HUES6 (cell line): ENCODE results near the gene HSPA6.

Source experiments
- H3K27ac ChIP-seq: 2 replicates; pipeline ENCODE4 v1.7.0; 2013; ENCODE audit warnings: low read depth, mild to moderate bottlenecking, low read length, inconsistent platforms
- H3K27me3 ChIP-seq: 2 replicates; pipeline ENCODE4 v1.6.1; 2013; ENCODE audit warnings: low read length; ENCODE audit not compliant: control insufficient read depth, insufficient read depth
- H3K36me3 ChIP-seq: 2 replicates; pipeline ENCODE4 v1.6.1; 2013; ENCODE audit warnings: low read length; ENCODE audit not compliant: control insufficient read depth, insufficient read depth
- H3K4me1 ChIP-seq: 2 replicates; pipeline ENCODE4 v1.6.1; 2013; ENCODE audit warnings: low read length; ENCODE audit not compliant: control insufficient read depth, insufficient read depth
- H3K4me3 ChIP-seq: 2 replicates; pipeline ENCODE4 v1.5.1; 2013; ENCODE audit warnings: low read depth, low read length
- H3K9ac ChIP-seq: one replicate; pipeline ENCODE4 v1.6.1; 2013; ENCODE audit warnings: mild to moderate bottlenecking, low read length
- H3K9me3 ChIP-seq: 2 replicates; pipeline ENCODE4 v1.6.1; 2013; ENCODE audit warnings: low read depth, low read length; ENCODE audit not compliant: control insufficient read depth, insufficient read depth

HSPA6 gene

DNA sequence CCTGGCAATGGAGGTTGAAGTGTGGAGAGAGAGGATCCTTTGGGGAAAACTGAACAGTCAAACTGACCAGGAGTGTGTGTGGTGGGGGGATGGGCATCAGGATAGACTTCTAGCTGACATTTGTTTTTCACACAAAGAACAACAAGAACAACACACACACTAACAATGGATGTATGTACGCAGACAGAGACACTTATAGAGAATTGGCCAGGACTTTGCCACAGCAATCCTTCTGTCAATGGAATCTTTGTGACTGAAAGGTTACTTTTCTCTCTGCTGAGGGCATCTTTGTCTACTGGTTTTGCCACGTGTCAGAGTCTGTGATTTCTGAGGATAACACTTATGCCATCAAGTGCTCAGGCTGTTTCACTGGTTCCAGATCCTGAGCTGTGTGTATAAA lies 31.5 kb upstream of the HSPA6 start:
- Histone ChIP-seq H3K27me3 (peaks cover 43% of the 10 kb centered on the region), H3K4me1 (no peaks in the 10 kb centered on the region), H3K27ac (no peak overlapping the region), H3K4me3 (no peak overlapping the region), H3K9me3 (no peaks in the 10 kb centered on the region), H3K9ac (no peak overlapping the region), H3K36me3 (no peaks in the 10 kb centered on the region)

DNA sequence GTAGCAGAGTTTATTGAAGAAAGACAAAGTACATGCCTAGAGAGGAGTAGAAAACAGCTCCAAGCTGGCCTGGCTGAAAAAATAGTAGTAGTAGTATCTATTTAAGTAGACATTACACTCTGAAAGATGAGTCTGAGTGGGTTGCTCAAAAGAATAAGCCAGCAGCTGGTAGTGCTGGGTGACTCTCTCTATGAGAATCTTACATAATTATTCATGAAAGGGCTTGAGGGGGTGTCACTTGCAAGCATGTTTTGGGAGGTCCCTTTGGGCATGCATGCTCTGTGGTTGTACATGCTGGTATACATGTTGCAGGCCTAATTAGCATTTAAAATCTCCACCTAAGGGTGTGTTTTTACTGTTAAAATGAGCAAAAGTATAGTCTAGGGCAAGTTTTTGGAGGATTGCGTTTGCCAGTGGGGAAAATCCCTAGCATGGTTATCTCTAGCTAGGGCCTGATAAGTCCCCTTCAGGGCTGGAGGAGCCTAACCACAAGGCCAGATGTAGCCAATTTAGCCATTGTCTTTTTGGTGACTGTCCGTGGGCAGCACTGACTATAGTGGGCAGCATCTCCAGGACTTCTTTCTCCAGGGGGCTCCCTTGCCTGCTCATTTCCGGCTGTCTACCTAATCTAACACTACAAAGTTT lies 30.1 kb upstream of the HSPA6 start:
- Histone ChIP-seq H3K4me3 (no peak overlapping the region), H3K9ac (no peak overlapping the region), H3K9me3 (no peaks in the 10 kb centered on the region), H3K36me3 (no peaks in the 10 kb centered on the region), H3K4me1 (no peaks in the 10 kb centered on the region), H3K27me3 (peaks cover 35% of the 10 kb centered on the region), H3K27ac (no peak overlapping the region)

DNA sequence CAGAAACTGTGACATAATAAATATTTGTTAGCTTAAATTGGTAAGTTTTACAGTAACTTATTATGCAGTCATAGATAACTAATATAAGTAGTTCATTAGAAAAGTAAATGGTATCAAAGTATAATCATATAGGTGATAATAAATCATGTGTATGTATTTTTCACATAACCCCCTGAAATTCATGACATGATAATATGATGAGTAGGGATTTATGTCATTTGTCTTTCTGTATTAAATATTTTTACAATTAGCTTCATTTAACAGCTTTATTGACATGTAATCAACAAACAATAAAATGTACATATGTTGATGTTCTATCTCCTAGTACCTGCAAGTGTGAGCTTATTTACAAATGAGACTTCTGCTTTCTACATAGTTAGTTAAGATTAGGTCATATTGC lies 28.9 kb upstream of the HSPA6 start:
- Histone ChIP-seq H3K4me1 (no peaks in the 10 kb centered on the region), H3K27me3 (peaks cover 34% of the 10 kb centered on the region), H3K36me3 (no peaks in the 10 kb centered on the region), H3K4me3 (no peak overlapping the region), H3K27ac (no peak overlapping the region), H3K9me3 (no peaks in the 10 kb centered on the region), H3K9ac (no peak overlapping the region)

DNA sequence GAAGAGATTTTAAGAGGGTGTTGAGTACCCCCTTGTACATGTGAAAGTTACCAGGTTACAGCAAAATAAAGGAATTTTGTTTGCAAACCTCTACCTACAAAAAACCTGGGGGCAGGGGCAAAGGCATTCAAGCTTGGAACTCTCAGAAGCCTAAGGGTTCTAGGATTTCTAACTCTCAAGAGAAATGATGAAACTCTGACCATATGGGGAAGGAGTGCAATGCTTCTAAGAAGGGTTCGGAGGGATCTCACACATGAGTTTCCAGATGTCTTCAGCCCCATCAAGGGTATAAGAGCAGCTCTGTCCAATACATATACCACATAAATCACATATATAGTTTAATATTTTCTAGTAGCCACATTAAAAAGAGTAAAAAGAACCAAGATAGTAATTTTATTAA lies 26.4 kb upstream of the HSPA6 start:
- Histone ChIP-seq H3K27ac (no peak overlapping the region), H3K36me3 (no peaks in the 10 kb centered on the region), H3K27me3 (peaks cover 11% of the 10 kb centered on the region; the same call in 1 of the 2 replicates), H3K4me1 (no peaks in the 10 kb centered on the region), H3K9me3 (no peaks in the 10 kb centered on the region), H3K9ac (no peak overlapping the region), H3K4me3 (no peak overlapping the region)

DNA sequence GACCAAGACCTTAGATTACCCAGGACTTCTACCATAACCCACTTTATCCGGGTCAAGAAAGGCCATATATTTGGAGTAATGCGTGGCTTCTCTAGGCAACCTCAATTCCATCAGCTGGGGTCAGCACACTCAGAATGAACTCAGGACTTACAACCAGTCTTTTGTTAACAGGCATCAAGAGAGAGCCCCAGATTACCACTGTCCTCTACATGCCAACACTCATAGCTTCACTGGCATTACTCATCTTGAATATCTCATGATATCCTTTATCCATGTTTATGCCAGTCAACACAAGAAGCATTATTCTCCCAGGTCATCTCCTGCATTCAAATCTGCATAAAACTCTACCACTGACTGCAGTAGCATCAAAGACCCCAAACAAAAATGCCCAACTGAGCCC lies 25.7 kb upstream of the HSPA6 start:
- H3K27ac ChIP-seq = no peak overlapping the region
- H3K4me1 ChIP-seq = no peaks in the 10 kb centered on the region
- H3K27me3 ChIP-seq = peaks cover 11% of the 10 kb centered on the region; the same call in 1 of the 2 replicates
- H3K36me3 ChIP-seq = no peaks in the 10 kb centered on the region
- H3K9me3 ChIP-seq = no peaks in the 10 kb centered on the region
- no peak overlapping the region for H3K9ac ChIP-seq
- no peak overlapping the region for H3K4me3 ChIP-seq

DNA sequence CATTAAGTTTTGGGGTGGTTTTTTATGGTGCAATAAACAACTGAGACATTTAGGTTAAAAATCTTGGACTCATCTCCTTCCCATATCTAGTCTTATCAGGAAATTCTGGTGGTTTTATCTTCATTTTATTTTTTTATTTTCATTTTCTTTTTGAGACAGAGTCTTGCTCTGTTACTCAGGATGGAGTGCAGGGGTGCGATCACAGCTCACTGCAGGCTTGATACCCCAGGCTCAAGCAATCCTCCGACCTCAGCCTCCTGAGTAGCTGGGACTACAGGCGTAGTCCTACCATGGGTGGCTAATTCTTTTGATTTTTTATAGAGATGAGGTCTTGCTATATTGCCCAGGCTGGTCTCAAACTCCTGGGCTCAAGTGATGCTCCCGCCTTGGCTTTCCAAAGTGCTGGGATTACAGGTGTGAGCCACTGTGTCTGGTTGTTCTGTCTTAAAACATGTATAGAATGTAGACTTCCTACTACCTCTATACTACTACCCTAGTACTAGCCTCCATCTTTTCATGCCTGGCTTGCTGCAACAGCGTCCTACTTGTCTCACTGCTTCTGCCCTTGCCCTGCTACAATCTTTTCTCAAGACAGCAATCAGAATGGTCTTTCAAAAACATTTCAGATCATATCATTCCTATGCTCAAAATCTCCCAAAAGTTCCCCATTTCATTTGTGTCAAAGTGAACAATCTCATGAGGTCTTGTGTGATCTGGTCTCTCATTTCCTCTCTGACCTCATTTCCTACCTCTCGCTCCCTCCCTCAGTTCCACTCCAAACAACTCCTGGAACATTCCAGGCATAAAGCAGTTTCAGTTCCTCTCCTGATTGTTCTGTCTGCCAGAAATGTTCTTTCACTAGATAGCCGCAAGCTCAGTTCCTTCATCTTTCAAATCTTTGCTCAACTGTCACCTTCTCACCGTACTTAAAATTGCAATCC lies 25.0 kb upstream of the HSPA6 start:
- no peak overlapping the region for H3K27ac ChIP-seq

DNA sequence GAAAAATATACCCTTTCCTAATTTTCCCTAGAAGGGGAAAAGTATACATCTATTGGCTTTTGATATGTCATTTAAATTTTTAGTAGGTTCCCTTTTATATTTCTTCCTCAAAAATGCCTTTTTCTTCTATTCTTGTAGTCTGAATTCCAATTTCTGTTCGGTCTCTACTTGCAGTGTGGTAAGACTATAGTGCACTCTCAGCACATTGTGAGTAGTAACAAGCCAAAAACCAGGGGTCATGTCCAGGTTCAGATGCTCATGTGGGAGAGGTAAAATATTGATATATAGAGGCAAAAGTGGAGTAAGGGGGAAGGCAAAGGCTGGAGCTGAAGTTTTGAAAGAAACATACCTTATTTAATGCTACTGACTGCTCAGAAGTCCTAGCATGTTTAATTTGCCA lies 23.1 kb upstream of the HSPA6 start:
- H3K4me1 ChIP-seq = peaks cover under 1% of the 10 kb centered on the region; the same call in 1 of the 2 replicates
- H3K27me3 ChIP-seq = peaks cover 11% of the 10 kb centered on the region; the same call in 1 of the 2 replicates
- H3K36me3 ChIP-seq = no peaks in the 10 kb centered on the region
- no peak overlapping the region for H3K4me3 ChIP-seq
- H3K9me3 ChIP-seq = no peaks in the 10 kb centered on the region
- H3K27ac ChIP-seq = no peak overlapping the region
- no peak overlapping the region for H3K9ac ChIP-seq

More for the DNA sequence above, 25.0 kb upstream of the HSPA6 start:
- H3K9ac ChIP-seq = no peak overlapping the region
- no peaks in the 10 kb centered on the region for H3K36me3 ChIP-seq
- H3K27me3 ChIP-seq = peaks cover 11% of the 10 kb centered on the region; the same call in 1 of the 2 replicates
- H3K9me3 ChIP-seq = no peaks in the 10 kb centered on the region
- no peak overlapping the region for H3K4me3 ChIP-seq
- H3K4me1 ChIP-seq = no peaks in the 10 kb centered on the region

DNA sequence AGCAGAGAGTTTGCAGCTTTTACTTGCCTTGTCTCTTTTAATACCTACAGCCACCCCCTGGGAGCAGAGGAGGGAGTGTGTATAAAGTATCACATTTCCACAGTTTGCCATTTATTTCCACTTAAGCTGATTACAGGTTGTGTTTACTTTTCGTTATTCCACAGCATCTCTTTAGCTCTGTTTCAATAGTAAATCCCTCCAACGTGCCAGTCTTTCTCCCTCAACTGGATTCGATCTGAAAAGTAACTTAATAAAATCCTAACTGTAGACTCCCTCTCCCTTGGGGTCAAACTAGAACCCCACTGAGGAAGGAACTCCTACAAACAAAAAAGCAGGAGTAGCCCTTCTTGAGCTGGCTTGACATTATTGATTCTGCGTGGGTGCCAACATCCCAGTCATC lies 22.2 kb upstream of the HSPA6 start:
- H3K27me3 ChIP-seq = peaks cover 11% of the 10 kb centered on the region; the same call in 1 of the 2 replicates
- H3K36me3 ChIP-seq = no peaks in the 10 kb centered on the region
- H3K4me1 ChIP-seq = peaks cover 3% of the 10 kb centered on the region; the same call in 1 of the 2 replicates
- H3K9ac ChIP-seq = no peak overlapping the region
- H3K27ac ChIP-seq = no peak overlapping the region
- H3K9me3 ChIP-seq = no peaks in the 10 kb centered on the region
- no peak overlapping the region for H3K4me3 ChIP-seq

DNA sequence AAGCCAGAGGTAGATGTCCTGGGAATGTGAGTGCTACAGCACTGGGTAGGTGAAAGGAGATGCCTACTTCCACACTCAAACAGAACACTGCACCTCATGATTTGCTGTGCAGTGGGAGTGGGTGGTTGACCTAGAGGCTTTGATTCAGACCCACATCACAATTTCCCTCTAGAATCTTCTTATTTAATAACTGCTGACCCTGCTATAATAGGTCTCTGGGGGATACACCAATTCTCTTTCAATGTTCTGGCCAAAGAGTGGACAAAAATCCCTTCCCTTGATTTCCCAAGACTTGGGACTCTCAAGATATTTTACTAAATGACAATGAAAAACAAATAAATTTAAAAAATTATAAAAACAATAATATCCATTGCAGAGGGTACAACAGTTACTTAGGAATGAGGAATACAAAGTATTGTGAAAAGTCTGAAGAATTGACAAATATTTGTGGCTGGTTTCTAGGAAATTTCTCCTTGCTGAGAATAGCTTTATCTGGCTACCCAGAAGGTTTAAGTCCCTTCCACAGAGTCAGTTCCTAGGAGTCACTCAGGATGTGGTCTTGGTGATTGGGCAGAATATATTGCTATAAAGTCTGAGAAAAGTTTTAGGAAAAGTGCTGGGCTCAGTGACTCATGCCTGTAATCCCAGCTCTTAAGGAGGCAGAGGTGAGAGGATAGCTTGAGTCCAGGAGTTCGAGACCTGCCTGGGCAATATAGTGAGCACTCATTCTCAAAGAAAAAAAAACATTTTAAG lies 21.5 kb upstream of the HSPA6 start:
- H3K27me3 ChIP-seq = peaks cover 11% of the 10 kb centered on the region; the same call in 1 of the 2 replicates
- peaks cover 3% of the 10 kb centered on the region; the same call in 1 of the 2 replicates for H3K4me1 ChIP-seq
- H3K36me3 ChIP-seq = no peaks in the 10 kb centered on the region
- no peaks in the 10 kb centered on the region for H3K9me3 ChIP-seq
- H3K9ac ChIP-seq = no peak overlapping the region
- H3K27ac ChIP-seq = no peak overlapping the region
- no peak overlapping the region for H3K4me3 ChIP-seq

DNA sequence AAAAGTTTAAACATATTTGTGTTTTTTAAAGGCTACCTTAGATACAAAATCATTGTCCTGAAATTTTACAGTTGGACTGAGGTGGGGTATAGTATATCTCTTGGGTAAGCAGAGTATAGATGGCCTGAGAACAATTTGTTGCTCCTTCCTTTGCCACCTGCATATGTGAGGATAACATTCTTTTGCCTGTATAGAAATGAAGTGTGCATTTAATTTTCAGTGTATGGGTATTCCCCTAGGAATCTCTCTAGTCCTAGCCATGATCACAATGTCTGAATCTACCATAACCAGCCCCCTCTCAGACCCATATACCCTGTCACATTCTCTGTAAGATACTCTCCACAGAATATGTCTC lies 21.0 kb upstream of the HSPA6 start:
- no peaks in the 10 kb centered on the region for H3K9me3 ChIP-seq
- no peak overlapping the region for H3K9ac ChIP-seq
- H3K4me1 ChIP-seq = peaks cover 3% of the 10 kb centered on the region; the same call in 1 of the 2 replicates
- H3K27me3 ChIP-seq = peaks cover 11% of the 10 kb centered on the region; the same call in 1 of the 2 replicates
- H3K36me3 ChIP-seq = no peaks in the 10 kb centered on the region
- no peak overlapping the region for H3K4me3 ChIP-seq
- no peak overlapping the region for H3K27ac ChIP-seq
